Measurements from ENCODE around the gene VGLL4.
A peak's percentile ranks its signal among the peaks of the same experiment; 100 is the strongest.

The VGLL4 gene

DNA sequence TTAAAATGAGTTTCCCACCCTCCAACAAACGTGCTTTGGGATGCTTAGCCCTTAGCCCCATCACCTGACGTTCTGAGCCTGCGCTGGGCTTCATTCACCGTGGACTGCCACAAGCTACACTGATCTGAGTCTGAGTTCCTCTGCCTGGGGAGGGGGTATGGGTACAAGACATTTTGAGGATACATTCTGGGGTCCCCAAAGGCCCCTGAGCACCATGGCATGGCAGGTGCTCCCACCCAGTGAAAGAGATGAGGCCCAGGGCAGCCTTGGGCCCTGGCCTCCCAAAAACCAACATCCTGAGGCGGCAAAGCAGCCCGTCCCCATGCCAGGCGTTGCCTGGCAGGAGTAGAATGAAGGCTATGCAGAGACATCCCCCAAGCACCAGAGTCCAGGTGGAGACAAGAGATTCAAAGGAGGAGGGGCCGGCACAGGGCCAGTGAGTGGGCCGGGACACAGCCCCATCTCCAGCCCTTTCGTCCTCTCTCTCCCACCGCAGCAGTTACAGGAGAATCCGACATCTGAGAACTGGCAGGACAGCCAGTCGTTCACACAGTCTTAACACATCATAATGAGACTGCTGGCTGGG, 74.5 kb downstream of the VGLL4 start:
- Histone ChIP-seq H3K27me3 (ENCODE audit: control insufficient read depth in 1 of 2, insufficient read depth in 2 of 2, low read length in 2 of 2) (no peaks in the 10 kb centered on the region), H3K9me3 (ENCODE audit: control insufficient read depth in 2 of 2, low read length in 2 of 2) (no peaks in the 10 kb centered on the region), H3K4me3 (ENCODE audit: low read length in 2 of 2) (peak overlapping the region; percentile 60 to 65), H3K4me1 (ENCODE audit: control insufficient read depth, insufficient read depth, low read length) (peaks cover 29% of the 10 kb centered on the region), H3K36me3 (ENCODE audit: control insufficient read depth in 2 of 2, insufficient read depth in 2 of 2, low read length in 2 of 2) (peaks cover 0 to 22% of the 10 kb centered on the region in 2 donors), H3K9ac (ENCODE audit: low read length in 2 of 2) (peak overlapping the region; percentile 79 to 80), H3K27ac (ENCODE audit: low read length) (peak overlapping the region; percentile 80)

DNA sequence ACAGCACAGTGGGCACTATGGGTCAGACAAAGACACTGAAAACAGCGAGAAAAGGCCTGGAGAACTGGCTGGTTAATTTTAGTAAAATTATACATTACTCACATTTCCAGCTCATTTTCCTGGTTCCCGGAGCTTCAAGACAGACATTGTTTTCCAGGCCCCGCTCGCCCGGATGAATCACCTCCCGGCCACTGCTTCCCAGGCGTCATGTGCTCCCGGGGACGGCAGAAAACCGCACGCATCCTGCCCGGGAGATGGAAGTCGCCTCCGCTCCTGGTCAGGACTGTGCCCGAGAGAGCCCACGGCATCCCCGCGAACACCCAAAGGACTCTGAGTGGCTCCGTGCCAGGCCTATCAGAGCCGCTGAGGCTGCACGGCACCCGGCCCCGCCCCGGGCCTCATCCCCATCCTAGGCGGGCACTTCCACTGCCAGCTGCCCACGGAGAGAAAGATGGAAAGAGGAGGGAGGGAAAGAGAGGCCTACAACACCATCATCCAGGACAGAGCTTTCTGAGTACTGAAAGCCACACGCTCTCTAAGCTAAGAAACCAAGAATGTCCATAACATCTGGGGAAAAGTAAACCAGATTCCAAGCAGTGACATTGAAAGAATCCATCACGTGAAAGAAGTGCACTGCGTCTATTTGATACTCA, 75.1 kb downstream of the VGLL4 start:
- H3K9ac ChIP-seq (ENCODE audit: low read length in 2 of 2): peak overlapping the region; percentile 79 to 80

DNA sequence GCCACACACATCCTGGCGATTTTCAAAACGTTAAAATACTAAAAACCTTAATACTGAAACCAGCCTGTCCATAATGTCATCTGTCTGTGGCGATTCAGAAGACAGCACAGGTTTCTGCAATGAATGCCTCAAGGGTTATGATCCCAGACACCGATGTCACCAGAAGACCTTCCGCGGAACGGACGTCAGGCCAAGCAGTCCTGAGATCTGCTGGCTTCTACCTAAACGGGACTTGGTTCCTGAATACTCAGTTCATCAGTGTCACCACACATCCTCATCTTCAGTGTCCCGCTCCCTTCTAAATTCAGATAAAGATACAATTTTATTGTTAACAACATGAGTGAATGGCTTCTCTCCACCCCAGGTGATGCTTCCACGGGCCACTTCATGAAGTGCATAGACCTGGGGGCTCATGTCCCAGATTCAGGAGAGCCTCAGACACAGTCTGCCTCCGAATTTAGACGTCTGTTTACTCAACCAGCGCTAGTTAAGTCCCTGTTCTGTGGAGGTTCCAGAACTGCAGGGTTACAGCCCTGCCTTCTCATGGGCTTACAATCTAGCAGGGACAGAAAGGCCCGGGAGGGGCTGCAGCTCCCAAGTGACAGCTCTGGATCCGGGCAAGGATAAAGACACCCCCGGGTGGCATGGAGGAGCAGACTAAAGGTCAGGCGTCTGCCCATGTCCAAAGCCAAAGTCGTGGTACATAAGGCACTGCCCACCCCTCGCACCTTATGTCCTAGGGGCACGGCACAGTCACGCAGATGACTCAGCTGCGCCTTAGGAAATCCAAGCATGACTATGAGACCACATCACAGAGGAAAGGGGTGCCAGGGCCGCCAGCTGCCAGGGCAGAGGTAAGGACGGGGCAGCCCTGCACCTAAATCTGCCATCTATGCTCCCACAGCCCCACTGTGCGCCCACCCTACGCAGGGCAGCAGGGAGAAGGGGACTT, 75.9 kb downstream of the VGLL4 start:
- Histone ChIP-seq H3K27ac (ENCODE audit: low read length) (peak overlapping the region; percentile 80), H3K4me1 (ENCODE audit: control insufficient read depth, insufficient read depth, low read length) (peaks cover 29% of the 10 kb centered on the region)

More for the DNA sequence above, 75.1 kb downstream of the VGLL4 start:
- Histone ChIP-seq H3K4me1 (ENCODE audit: control insufficient read depth, insufficient read depth, low read length) (peaks cover 29% of the 10 kb centered on the region), H3K4me3 (ENCODE audit: low read length in 2 of 2) (peak overlapping the region; percentile 60 to 65), H3K27me3 (ENCODE audit: control insufficient read depth in 1 of 2, insufficient read depth in 2 of 2, low read length in 2 of 2) (no peaks in the 10 kb centered on the region), H3K27ac (ENCODE audit: low read length) (peak overlapping the region; percentile 80), H3K9me3 (ENCODE audit: control insufficient read depth in 2 of 2, low read length in 2 of 2) (no peaks in the 10 kb centered on the region), H3K36me3 (ENCODE audit: control insufficient read depth in 2 of 2, insufficient read depth in 2 of 2, low read length in 2 of 2) (peaks cover 1 to 25% of the 10 kb centered on the region in 2 donors)

DNA sequence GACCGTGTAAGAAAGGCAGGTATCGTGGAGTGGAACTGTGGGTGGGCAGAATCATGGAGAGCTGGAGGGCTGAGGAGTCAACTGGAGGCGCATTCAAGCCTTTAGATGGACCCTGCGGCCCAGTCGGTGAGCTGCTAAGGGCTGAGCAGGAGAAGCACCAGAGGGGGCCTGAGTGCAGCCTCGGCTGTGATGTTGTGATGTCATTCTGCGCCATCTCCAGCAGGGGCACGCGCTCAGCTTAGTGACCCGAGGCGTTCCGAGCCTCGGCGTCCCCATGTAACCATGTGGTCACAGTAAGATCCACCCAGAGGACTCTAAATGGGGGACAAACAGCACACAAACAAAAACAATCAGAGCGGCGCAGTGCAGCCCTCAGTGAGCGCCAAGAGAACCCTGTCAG, 76.8 kb downstream of the VGLL4 start:
- H3K9me3 ChIP-seq (ENCODE audit: control insufficient read depth in 2 of 2, low read length in 2 of 2): no peaks in the 10 kb centered on the region
- no peak overlapping the region for H3K27ac ChIP-seq (ENCODE audit: low read length)
- H3K4me3 ChIP-seq (ENCODE audit: low read length in 2 of 2): no peak overlapping the region
- peak overlapping the region in 1 of 2 donors; percentile 80 for H3K9ac ChIP-seq (ENCODE audit: low read length in 2 of 2)
- H3K27me3 ChIP-seq (ENCODE audit: control insufficient read depth in 1 of 2, insufficient read depth in 2 of 2, low read length in 2 of 2): no peaks in the 10 kb centered on the region
- peaks cover 36% of the 10 kb centered on the region for H3K4me1 ChIP-seq (ENCODE audit: control insufficient read depth, insufficient read depth, low read length)
- peaks cover 10 to 35% of the 10 kb centered on the region in 2 donors for H3K36me3 ChIP-seq (ENCODE audit: control insufficient read depth in 2 of 2, insufficient read depth in 2 of 2, low read length in 2 of 2)

More for the DNA sequence above, 75.9 kb downstream of the VGLL4 start:
- H3K27me3 ChIP-seq (ENCODE audit: control insufficient read depth in 1 of 2, insufficient read depth in 2 of 2, low read length in 2 of 2): no peaks in the 10 kb centered on the region
- peak overlapping the region; percentile 79 to 80 for H3K9ac ChIP-seq (ENCODE audit: low read length in 2 of 2)
- peak overlapping the region; percentile 38 to 65 for H3K4me3 ChIP-seq (ENCODE audit: low read length in 2 of 2)
- H3K9me3 ChIP-seq (ENCODE audit: control insufficient read depth in 2 of 2, low read length in 2 of 2): no peaks in the 10 kb centered on the region
- peaks cover 10 to 31% of the 10 kb centered on the region in 2 donors for H3K36me3 ChIP-seq (ENCODE audit: control insufficient read depth in 2 of 2, insufficient read depth in 2 of 2, low read length in 2 of 2)

DNA sequence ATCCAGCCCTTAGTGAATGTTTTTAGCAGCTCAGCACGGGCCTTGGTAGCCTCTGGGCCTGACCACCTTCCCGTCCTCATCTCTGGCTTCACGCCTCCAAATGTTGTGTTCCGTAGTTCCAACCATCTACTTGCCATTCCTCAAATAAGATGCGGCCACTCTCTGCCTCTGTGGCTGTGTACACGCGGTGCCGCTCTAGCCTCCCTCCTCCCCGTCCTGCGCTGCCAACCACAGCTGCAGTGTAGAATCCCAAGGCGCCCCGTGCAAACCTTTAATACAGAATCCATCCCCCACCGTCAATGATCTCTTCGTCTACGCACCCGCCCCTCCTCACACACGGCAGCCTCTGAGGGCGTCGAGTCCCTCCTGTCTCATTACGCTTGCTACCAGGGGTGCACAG, 77.2 kb downstream of the VGLL4 start:
- H3K9me3 ChIP-seq (ENCODE audit: control insufficient read depth in 2 of 2, low read length in 2 of 2): no peaks in the 10 kb centered on the region
- no peak overlapping the region for H3K27ac ChIP-seq (ENCODE audit: low read length)
- peaks cover 41% of the 10 kb centered on the region for H3K4me1 ChIP-seq (ENCODE audit: control insufficient read depth, insufficient read depth, low read length)
- no peak overlapping the region for H3K9ac ChIP-seq (ENCODE audit: low read length in 2 of 2)
- H3K4me3 ChIP-seq (ENCODE audit: low read length in 2 of 2): no peak overlapping the region
- H3K27me3 ChIP-seq (ENCODE audit: control insufficient read depth in 1 of 2, insufficient read depth in 2 of 2, low read length in 2 of 2): no peaks in the 10 kb centered on the region
- peaks cover 10 to 35% of the 10 kb centered on the region in 2 donors for H3K36me3 ChIP-seq (ENCODE audit: control insufficient read depth in 2 of 2, insufficient read depth in 2 of 2, low read length in 2 of 2)

DNA sequence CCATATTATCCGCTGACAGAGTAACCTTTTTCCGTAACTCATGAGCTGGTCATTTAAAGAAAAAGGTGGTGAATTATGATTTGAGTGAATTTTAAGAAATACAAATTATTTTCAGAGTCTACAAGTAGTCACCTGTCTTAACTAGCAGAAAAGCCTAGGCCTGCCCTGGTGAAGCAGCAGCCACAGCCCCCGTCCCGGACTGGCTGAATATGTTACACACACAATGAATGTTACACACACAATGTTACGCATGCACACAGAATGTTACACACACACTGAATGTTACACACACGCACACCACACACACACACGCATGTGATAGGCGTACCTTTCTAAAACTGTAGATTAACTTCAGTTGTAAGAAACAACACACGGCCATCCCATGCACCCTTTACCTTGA, 77.8 kb downstream of the VGLL4 start:
- Histone ChIP-seq H3K36me3 (ENCODE audit: control insufficient read depth in 2 of 2, insufficient read depth in 2 of 2, low read length in 2 of 2) (peaks cover 10 to 37% of the 10 kb centered on the region in 2 donors), H3K27ac (ENCODE audit: low read length) (no peak overlapping the region), H3K4me1 (ENCODE audit: control insufficient read depth, insufficient read depth, low read length) (peaks cover 45% of the 10 kb centered on the region)

DNA sequence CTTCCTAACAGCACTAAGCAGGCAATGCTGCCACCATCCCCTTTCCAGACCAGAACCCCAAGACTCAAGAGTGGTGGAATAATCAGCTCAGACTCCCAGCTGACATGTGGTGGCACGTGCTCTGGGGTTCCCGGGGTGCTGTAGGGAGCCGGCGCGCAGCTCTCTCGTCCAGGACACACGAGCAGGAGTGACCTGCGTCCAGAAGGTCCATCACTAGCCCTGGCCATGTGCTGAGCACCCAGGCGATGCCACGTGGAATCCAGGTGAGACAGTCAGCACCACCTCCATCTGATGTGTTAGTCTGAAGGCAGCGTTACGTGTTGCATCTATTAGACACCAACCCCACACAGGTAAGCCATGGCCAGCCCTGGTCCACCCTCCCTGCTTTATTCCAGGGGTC, 78.2 kb downstream of the VGLL4 start:
- no peak overlapping the region for H3K27ac ChIP-seq (ENCODE audit: low read length)
- H3K36me3 ChIP-seq (ENCODE audit: control insufficient read depth in 2 of 2, insufficient read depth in 2 of 2, low read length in 2 of 2): peaks cover 10 to 37% of the 10 kb centered on the region in 2 donors
- H3K9ac ChIP-seq (ENCODE audit: low read length in 2 of 2): no peak overlapping the region
- no peak overlapping the region for H3K4me3 ChIP-seq (ENCODE audit: low read length in 2 of 2)
- no peaks in the 10 kb centered on the region for H3K9me3 ChIP-seq (ENCODE audit: control insufficient read depth in 2 of 2, low read length in 2 of 2)
- peaks cover 46% of the 10 kb centered on the region for H3K4me1 ChIP-seq (ENCODE audit: control insufficient read depth, insufficient read depth, low read length)
- no peaks in the 10 kb centered on the region for H3K27me3 ChIP-seq (ENCODE audit: control insufficient read depth in 1 of 2, insufficient read depth in 2 of 2, low read length in 2 of 2)

More for the DNA sequence above, 77.8 kb downstream of the VGLL4 start:
- H3K9me3 ChIP-seq (ENCODE audit: control insufficient read depth in 2 of 2, low read length in 2 of 2): no peaks in the 10 kb centered on the region
- H3K4me3 ChIP-seq (ENCODE audit: low read length in 2 of 2): no peak overlapping the region
- no peak overlapping the region for H3K9ac ChIP-seq (ENCODE audit: low read length in 2 of 2)
- H3K27me3 ChIP-seq (ENCODE audit: control insufficient read depth in 1 of 2, insufficient read depth in 2 of 2, low read length in 2 of 2): no peaks in the 10 kb centered on the region

DNA sequence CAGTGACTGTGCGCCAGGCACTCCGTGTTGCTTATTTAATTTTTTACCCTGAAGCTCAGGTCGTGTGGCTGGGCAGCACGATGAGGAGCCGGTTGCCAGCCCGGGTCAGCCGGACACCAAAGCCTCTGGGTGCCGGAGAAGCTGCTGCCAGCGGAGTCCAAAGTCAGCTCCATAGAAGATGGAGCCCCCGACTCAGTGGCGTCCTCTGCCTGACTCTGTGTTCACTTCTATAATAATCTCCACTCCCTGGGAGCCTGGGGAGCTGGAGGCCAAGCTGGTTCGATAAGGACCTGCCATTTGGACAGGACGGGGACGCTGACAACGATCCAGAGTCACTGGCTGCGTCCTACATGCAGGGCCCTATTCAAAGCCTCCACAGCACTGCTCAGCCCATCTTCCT, 78.6 kb downstream of the VGLL4 start:
- Histone ChIP-seq H3K9me3 (ENCODE audit: control insufficient read depth in 2 of 2, low read length in 2 of 2) (no peaks in the 10 kb centered on the region), H3K4me3 (ENCODE audit: low read length in 2 of 2) (no peak overlapping the region), H3K27ac (ENCODE audit: low read length) (no peak overlapping the region), H3K9ac (ENCODE audit: low read length in 2 of 2) (no peak overlapping the region), H3K36me3 (ENCODE audit: control insufficient read depth in 2 of 2, insufficient read depth in 2 of 2, low read length in 2 of 2) (peaks cover 10 to 37% of the 10 kb centered on the region in 2 donors), H3K4me1 (ENCODE audit: control insufficient read depth, insufficient read depth, low read length) (peaks cover 46% of the 10 kb centered on the region), H3K27me3 (ENCODE audit: control insufficient read depth in 1 of 2, insufficient read depth in 2 of 2, low read length in 2 of 2) (no peaks in the 10 kb centered on the region)

DNA sequence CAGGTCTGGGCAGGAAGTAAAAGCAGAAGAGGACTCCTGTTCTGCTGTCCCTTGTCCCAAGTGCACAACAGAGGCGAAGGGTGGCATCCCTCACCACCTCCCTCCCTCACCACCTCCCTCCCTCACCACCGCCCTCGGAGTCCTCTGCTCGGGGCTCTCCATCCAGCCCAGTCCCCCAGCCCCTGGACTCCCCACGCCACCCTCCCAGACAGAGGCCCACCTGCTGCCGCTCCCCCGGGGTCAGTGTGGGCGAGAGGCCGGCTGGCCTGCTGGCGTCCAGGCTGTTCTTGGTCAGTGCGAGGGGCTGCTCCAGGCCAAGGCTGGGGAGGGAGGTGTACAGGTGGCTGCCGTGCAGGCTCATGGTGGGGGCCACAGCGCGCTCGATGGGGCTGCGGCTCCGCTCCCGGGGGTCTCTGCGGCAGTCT, 79.1 kb downstream of the VGLL4 start:
- Histone ChIP-seq H3K27ac (ENCODE audit: low read length) (no peak overlapping the region), H3K4me1 (ENCODE audit: control insufficient read depth, insufficient read depth, low read length) (peaks cover 48% of the 10 kb centered on the region), H3K36me3 (ENCODE audit: control insufficient read depth in 2 of 2, insufficient read depth in 2 of 2, low read length in 2 of 2) (peaks cover 10 to 37% of the 10 kb centered on the region in 2 donors), H3K9ac (ENCODE audit: low read length in 2 of 2) (no peak overlapping the region), H3K9me3 (ENCODE audit: control insufficient read depth in 2 of 2, low read length in 2 of 2) (no peaks in the 10 kb centered on the region), H3K27me3 (ENCODE audit: control insufficient read depth in 1 of 2, insufficient read depth in 2 of 2, low read length in 2 of 2) (no peaks in the 10 kb centered on the region), H3K4me3 (ENCODE audit: low read length in 2 of 2) (no peak overlapping the region)

DNA sequence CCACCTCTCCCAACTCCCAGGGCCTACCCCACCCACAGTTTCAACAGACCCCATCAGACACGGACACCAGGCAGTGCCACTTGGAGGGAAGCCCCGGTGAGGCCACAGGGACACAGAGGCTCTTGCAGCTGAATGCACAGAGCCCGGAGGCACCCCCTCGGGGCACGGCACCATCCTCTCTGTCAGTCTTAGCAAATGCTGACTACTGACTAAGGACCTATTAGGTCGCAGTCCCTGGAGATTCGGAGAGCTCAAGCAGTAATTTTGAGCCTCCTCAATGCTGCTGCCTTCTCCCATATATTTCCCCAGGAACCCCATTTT, 79.9 kb downstream of the VGLL4 start:
- H3K9me3 ChIP-seq (ENCODE audit: control insufficient read depth in 2 of 2, low read length in 2 of 2): no peaks in the 10 kb centered on the region
- H3K27ac ChIP-seq (ENCODE audit: low read length): no peak overlapping the region
- H3K36me3 ChIP-seq (ENCODE audit: control insufficient read depth in 2 of 2, insufficient read depth in 2 of 2, low read length in 2 of 2): peaks cover 16 to 40% of the 10 kb centered on the region in 2 donors
- no peaks in the 10 kb centered on the region for H3K27me3 ChIP-seq (ENCODE audit: control insufficient read depth in 1 of 2, insufficient read depth in 2 of 2, low read length in 2 of 2)
- no peak overlapping the region for H3K4me3 ChIP-seq (ENCODE audit: low read length in 2 of 2)
- peaks cover 43% of the 10 kb centered on the region for H3K4me1 ChIP-seq (ENCODE audit: control insufficient read depth, insufficient read depth, low read length)
- H3K9ac ChIP-seq (ENCODE audit: low read length in 2 of 2): no peak overlapping the region
